ENCODE results near the gene SLC35G3. TPM values are rescaled to one million over a fixed set of nuclear protein-coding genes. Genes with fewer than 3 reads are reported as not detected.

Gene SLC35G3
- total and polyA plus RNA-seq, 2 of the 13 experiments (the other 11 are each of a cell fraction or from before 2014, with no cell fraction given), result not detected

GRCh38 chr17:35242805-35243560 lies 48.8 kb upstream of the SLC35G3 start, which contains the start of gene SLFN5 (continued):
- TF ChIP-seq ZNF280D (CRISPR knock-in tag; IDR thresholded peaks at IDR 0.05) (no peak), ZNF577 (CRISPR knock-in tag; IDR thresholded peaks at IDR 0.05; ENCODE audit: borderline replicate concordance, low read depth) (no peak), ZNF761 (CRISPR knock-in tag; conservative IDR thresholded peaks at IDR 0.05) (no peak), ZNF124 (CRISPR knock-in tag; IDR thresholded peaks at IDR 0.05) (no peak), NBN (conservative IDR thresholded peaks at IDR 0.05) (no peak), SNAI1 (CRISPR knock-in tag; IDR thresholded peaks at IDR 0.05; ENCODE audit: borderline replicate concordance) (no peak), ZUFSP (CRISPR knock-in tag; IDR thresholded peaks at IDR 0.05; ENCODE audit: borderline replicate concordance) (no peak), TFDP1 (CRISPR knock-in tag; IDR thresholded peaks at IDR 0.05; ENCODE audit: borderline replicate concordance) (peak; percentile 44; the same call in 1 of the 2 replicates), U2AF1 (optimal IDR thresholded peaks at IDR 0.05; ENCODE audit: low read depth, low read length) (no peak), ARID3A (IDR thresholded peaks at IDR 0.05; ENCODE audit: low read depth, low read length) (no peak), HES4 (CRISPR knock-in tag; IDR thresholded peaks at IDR 0.05; ENCODE audit: borderline replicate concordance) (no peak), MAFF (IDR thresholded peaks at IDR 0.05; ENCODE audit: low read depth, low read length) (no peak)
